Sigmoid colon (tissue), 4 donors: ENCODE data around the gene GABRR1.

ENCODE experiments used
- CTCF ChIP-seq, 4 experiments: fragments of 450-650 bp in 3 of 4; fragments of 200-600 bp in 1 of 4; IDR thresholded peaks; one replicate each; pipeline ENCODE4 v1.5.1; 2016 to 2019; ENCODE audit warnings: antibody characterized with exemption in 4 of 4, mild to moderate bottlenecking in 3 of 4, moderate library complexity in 2 of 4
- EP300 ChIP-seq, 4 donors: sonication (generic); formaldehyde crosslinking; IDR thresholded peaks; one replicate each; pipeline ENCODE4 v1.6.1; 2017; ENCODE audit warnings: antibody characterized with exemption in 4 of 4
- POLR2A ChIP-seq, 2 donors: fragments of 450-650 bp; IDR thresholded peaks; one replicate each; pipeline ENCODE4 v1.6.1; 2016; ENCODE audit warnings: antibody characterized with exemption in 2 of 2, mild to moderate bottlenecking in 2 of 2, moderate library complexity in 2 of 2
- POLR2AphosphoS5 ChIP-seq, 4 donors: sonication (generic); formaldehyde crosslinking; IDR thresholded peaks; one replicate each; pipeline ENCODE4 v1.6.1; 2017; ENCODE audit warnings: antibody characterized with exemption in 4 of 4

GRCh38 chr6:89131599-89131998 is 85.6 kb downstream of the GABRR1 start:
- no peak for TF ChIP-seq POLR2AphosphoS5 (IDR thresholded peaks at IDR 0.05)
- TF ChIP-seq CTCF (IDR thresholded peaks at IDR 0.05), result no peak
- no peak for TF ChIP-seq POLR2A (IDR thresholded peaks at IDR 0.05)
- no peak for TF ChIP-seq EP300 (IDR thresholded peaks at IDR 0.05)
